Occipital lobe (tissue), 2 donors: ENCODE results near the gene NPAS3. TPM values are rescaled to one million over a fixed set of nuclear protein-coding genes. Genes with fewer than 3 reads are reported as not detected.

Experiments
- DNase-seq: peaks from one replicate; lab custom pipeline; 2025; lab: John Stamatoyannopoulos, UW
- total RNA-seq: library from RNA; depleted of rRNA; stranded (reverse); fragments of >200 nt; gene quantifications from one replicate; pipeline ENCODE4 v1.2.3, GENCODE V29; 2014

The NPAS3 gene
- total RNA-seq, 1 donor from 2014 or later = 44.6 TPM

- DNase-seq = no peak
These were observed 1.5 kb downstream of the NPAS3 start for GRCh38 chr14:32940066-32940651.

GRCh38 chr14:32940711-32941667, 2.3 kb downstream of the NPAS3 start:
- DNase-seq = no peak

- DNase-seq = no peak
These were observed 3.0 kb downstream of the NPAS3 start for GRCh38 chr14:32941668-32942065.

GRCh38 chr14:32947081-32947480, 8.4 kb downstream of the NPAS3 start:
- DNase-seq = no peak

- no peak for DNase-seq
These were observed 9.1 kb downstream of the NPAS3 start for GRCh38 chr14:32947792-32948191.

- no peak for DNase-seq
These were observed 11.9 kb downstream of the NPAS3 start for GRCh38 chr14:32950584-32950983.

GRCh38 chr14:32967421-32967820, 28.7 kb downstream of the NPAS3 start:
- no peak for DNase-seq

GRCh38 chr14:32968972-32969544, 30.4 kb downstream of the NPAS3 start:
- DNase-seq = no peak

GRCh38 chr14:32977913-32978312, 39.2 kb downstream of the NPAS3 start:
- DNase-seq = no peak

GRCh38 chr14:32978691-32979255, 40.1 kb downstream of the NPAS3 start:
- DNase-seq = no peak

- no peak for DNase-seq
These were observed 41.7 kb downstream of the NPAS3 start for GRCh38 chr14:32980178-32980901.

GRCh38 chr14:32980902-32981501, 42.3 kb downstream of the NPAS3 start:
- no peak for DNase-seq

GRCh38 chr14:32984241-32984930, 45.7 kb downstream of the NPAS3 start:
- no peak for DNase-seq

GRCh38 chr14:32985866-32986265, 47.2 kb downstream of the NPAS3 start:
- peak; percentile 5 for DNase-seq

GRCh38 chr14:32986791-32987540, 48.3 kb downstream of the NPAS3 start:
- peak; percentile 71 for DNase-seq

GRCh38 chr14:32991691-32992090, 53.0 kb downstream of the NPAS3 start:
- DNase-seq = no peak

- no peak for DNase-seq
These were observed 55.2 kb downstream of the NPAS3 start for GRCh38 chr14:32993921-32994320.

GRCh38 chr14:32996343-32996742, 57.7 kb downstream of the NPAS3 start:
- no peak for DNase-seq

- no peak for DNase-seq
These were observed 59.8 kb downstream of the NPAS3 start for GRCh38 chr14:32998433-32998832.

GRCh38 chr14:33009673-33010072, 71.0 kb downstream of the NPAS3 start:
- no peak for DNase-seq
